Chondrocyte (in vitro differentiated cells): ENCODE measurements around the gene MAMLD1. TPM values are rescaled to one million over a fixed set of nuclear protein-coding genes. Genes with fewer than 3 reads are reported as not detected.

Source experiments
- DNase-seq: peaks from one replicate; pipeline ENCODE4 v3.0.0; 2021; ENCODE audit warnings: mixed read lengths, low spot score
- H3K27ac Mint-ChIP-seq: one replicate; pipeline ENCODE4 v1.8.0; 2021; ENCODE audit warnings: mild to moderate bottlenecking, moderate library complexity, mixed read lengths; ENCODE audit not compliant: unreplicated experiment
- H3K27me3 Mint-ChIP-seq: 2 replicates; pipeline ENCODE4 v1.8.0; 2021; ENCODE audit warnings: low read depth, mixed read lengths
- H3K36me3 Mint-ChIP-seq: 2 replicates; pipeline ENCODE4 v1.8.0; 2021; ENCODE audit warnings: low read depth, mixed read lengths
- H3K4me1 Mint-ChIP-seq: 2 replicates; pipeline ENCODE4 v1.8.0; 2021; ENCODE audit warnings: low read depth, mild to moderate bottlenecking, mixed read lengths
- H3K4me3 Mint-ChIP-seq: one replicate; pipeline ENCODE4 v1.8.0; 2021; ENCODE audit warnings: mild to moderate bottlenecking, moderate library complexity, mixed read lengths; ENCODE audit not compliant: unreplicated experiment
- H3K9me3 Mint-ChIP-seq: 2 replicates; pipeline ENCODE4 v1.8.0; 2021; ENCODE audit warnings: low read depth, mixed read lengths
- CTCF ChIP-seq: fragments of 200-600 bp; sonication (generic); IDR thresholded peaks from 2 replicates; pipeline ENCODE4 v1.5.0; 2021; ENCODE audit warnings: antibody characterized with exemption, mild to moderate bottlenecking, moderate library complexity
- total RNA-seq: library from RNA; stranded (reverse); gene quantifications from 3 replicates; pipeline ENCODE4 v1.2.1, GENCODE V29; 2021

Gene MAMLD1
- total RNA-seq, 1 donor from 2014 or later: 8.8 TPM

GRCh38 chrX:150361070-150361776 is 1.9 kb upstream of the MAMLD1 start:
- TF ChIP-seq CTCF: peak; percentile 38
- Mint-ChIP-seq H3K4me3 (peak overlapping the region; percentile 86), H3K27me3 (no peaks in the 10 kb centered on the region), H3K27ac (no peak overlapping the region), H3K9me3 (no peaks in the 10 kb centered on the region), H3K4me1 (peaks cover 6% of the 10 kb centered on the region), H3K36me3 (no peaks in the 10 kb centered on the region)
- DNase-seq: peak; percentile 86

GRCh38 chrX:150361777-150362351 is 1.3 kb upstream of the MAMLD1 start:
- Mint-ChIP-seq H3K4me3 (peak overlapping the region; percentile 86), H3K36me3 (no peaks in the 10 kb centered on the region), H3K27me3 (no peaks in the 10 kb centered on the region), H3K27ac (peak overlapping the region; percentile 90), H3K9me3 (no peaks in the 10 kb centered on the region), H3K4me1 (peaks cover 13% of the 10 kb centered on the region)
- TF ChIP-seq CTCF: no peak
- peak; percentile 85 for DNase-seq

GRCh38 chrX:150363561-150364346 is 637 bp downstream of the MAMLD1 start:
- peaks cover 15% of the 10 kb centered on the region for H3K4me1 Mint-ChIP-seq
- H3K4me3 Mint-ChIP-seq: peak overlapping the region; percentile 72
- DNase-seq: peak; percentile 86
- no peaks in the 10 kb centered on the region for H3K36me3 Mint-ChIP-seq
- peak overlapping the region; percentile 82 for H3K27ac Mint-ChIP-seq
- H3K9me3 Mint-ChIP-seq: no peaks in the 10 kb centered on the region
- H3K27me3 Mint-ChIP-seq: no peaks in the 10 kb centered on the region
- peak; percentile 37 for TF ChIP-seq CTCF

GRCh38 chrX:150364347-150365050 is 1.4 kb downstream of the MAMLD1 start:
- TF ChIP-seq CTCF: no peak
- peak overlapping the region; percentile 72 for H3K4me3 Mint-ChIP-seq
- no peaks in the 10 kb centered on the region for H3K27me3 Mint-ChIP-seq
- H3K27ac Mint-ChIP-seq: peak overlapping the region; percentile 82
- no peak for DNase-seq
- peaks cover 3% of the 10 kb centered on the region for H3K9me3 Mint-ChIP-seq
- H3K36me3 Mint-ChIP-seq: no peaks in the 10 kb centered on the region
- H3K4me1 Mint-ChIP-seq: peaks cover 15% of the 10 kb centered on the region
